Endothelial cell of umbilical vein (primary cell): ENCODE measurements around the gene KRT33B. TPM values are rescaled to one million over a fixed set of nuclear protein-coding genes. Genes with fewer than 3 reads are reported as not detected.

Experiments
- BruUV-seq: library from RNA; stranded (reverse); fragments of 400-500 nt; replicated peaks from 2 replicates; lab custom pipeline; 2021; lab: Mats Ljungman, UMichigan
- CTCF ChIA-PET: fragments of 300-600, 350-600 bp; sonication (Branson Sonifier 250); formaldehyde crosslinking; loops from one replicate; lab custom pipeline; 2021; ENCODE audit warnings: antibody characterized with exemption, inconsistent platforms; lab: Charles Lee
- POLR2A ChIA-PET: fragments of 300-600, 350-600 bp; sonication (Branson Sonifier 250); formaldehyde crosslinking; loops from one replicate; lab custom pipeline; 2021; ENCODE audit warnings: antibody characterized with exemption, inconsistent platforms; lab: Charles Lee
- DNase-seq: peaks from one replicate; pipeline ENCODE4 v3.0.0-alpha.2; 2011; ENCODE audit warnings: low read depth, low spot score
- FAIRE-seq: peaks from 2 replicates; lab custom pipeline; 2011; peaks lifted over from hg19 to GRCh38; lab: Jason Lieb, UNC
- H2AFZ ChIP-seq: 2 replicates; pipeline ENCODE4 v1.6.0; 2012; ENCODE audit warnings: low read depth, low read length, control low read depth, inconsistent platforms
- H3K27ac ChIP-seq: 2 replicates; pipeline ENCODE4 v1.5.1; 2011; ENCODE audit warnings: low read depth, mild to moderate bottlenecking, control low read depth, low read length, moderate library complexity; ENCODE audit not compliant: insufficient read depth
- H3K27me3 ChIP-seq, 2 experiments: 2 replicates each; pipeline versions ENCODE4 v1.6.0 to v1.6.1; 2011; ENCODE audit warnings: low read length in 2 of 2, mixed read lengths in 1 of 2; ENCODE audit not compliant: control insufficient read depth in 2 of 2, insufficient read depth in 2 of 2
- H3K36me3 ChIP-seq, 2 experiments: 2 replicates in 1 of 2; 3 replicates in 1 of 2; pipeline ENCODE4 v1.5.1; 2011; ENCODE audit warnings: low read length in 2 of 2, mild to moderate bottlenecking in 1 of 2, moderate library complexity in 1 of 2; ENCODE audit not compliant: control insufficient read depth in 2 of 2, insufficient read depth in 2 of 2; ENCODE audit errors: extremely low read depth in 1 of 2
- H3K4me1 ChIP-seq: 3 replicates; pipeline ENCODE4 v1.5.1; 2011; ENCODE audit warnings: mild to moderate bottlenecking, low read length; ENCODE audit not compliant: control insufficient read depth, insufficient read depth; ENCODE audit errors: extremely low read depth
- H3K4me2 ChIP-seq: 2 replicates; pipeline ENCODE4 v1.6.1; 2011; ENCODE audit warnings: low read length, control low read depth, mixed read lengths; ENCODE audit not compliant: insufficient read depth
- H3K4me3 ChIP-seq, 3 experiments: fragments of 200-600 bp in 1 of 3; sonication (generic), shearing (Covaris generic) in 1 of 3; replicated peaks in 1 of 3; 2 replicates each; pipeline ENCODE4 v1.5.1; 2011 to 2016; ENCODE audit warnings: control low read depth in 3 of 3, low read length in 3 of 3, mild to moderate bottlenecking in 2 of 3, inconsistent platforms in 1 of 3, low read depth in 1 of 3, moderate library complexity in 1 of 3; ENCODE audit not compliant: insufficient read depth in 1 of 3
- H3K79me2 ChIP-seq: 2 replicates; pipeline ENCODE4 v1.6.0; 2012; ENCODE audit warnings: low read length, inconsistent platforms; ENCODE audit not compliant: control insufficient read depth, insufficient read depth
- H3K9ac ChIP-seq: replicated peaks from 2 replicates; pipeline ENCODE3; 2011; ENCODE audit warnings: low read length, control low read depth; ENCODE audit not compliant: insufficient read depth; ENCODE audit errors: extremely low read depth
- H3K9me1 ChIP-seq: replicated peaks from 3 replicates; pipeline ENCODE4 v1.6.0; 2011; ENCODE audit warnings: mild to moderate bottlenecking, low read length; ENCODE audit not compliant: control insufficient read depth, insufficient read depth; ENCODE audit errors: extremely low read depth
- H3K9me3 ChIP-seq: replicated peaks from 2 replicates; pipeline ENCODE4 v1.5.1; 2012; ENCODE audit warnings: low read length, inconsistent platforms; ENCODE audit not compliant: control insufficient read depth, insufficient read depth
- H4K20me1 ChIP-seq: replicated peaks from 2 replicates; pipeline ENCODE3; 2011; ENCODE audit warnings: mild to moderate bottlenecking, low read length; ENCODE audit not compliant: control insufficient read depth, insufficient read depth; ENCODE audit errors: extremely low read depth
- CTCF ChIP-seq, 2 donors: IDR thresholded peaks; 1 replicate in 1 of 2; 2 replicates in 1 of 2; pipeline ENCODE4 v1.5.1; 2011; ENCODE audit warnings: low read length in 2 of 2, mild to moderate bottlenecking in 2 of 2, moderate library complexity in 2 of 2, control low read depth in 1 of 2, inconsistent platforms in 1 of 2, low read depth in 1 of 2; ENCODE audit not compliant: insufficient read depth in 1 of 2; ENCODE audit errors: extremely low read depth in 1 of 2
- EZH2 ChIP-seq: IDR thresholded peaks from 2 replicates; pipeline ENCODE4 v1.6.1; 2012; ENCODE audit warnings: borderline replicate concordance, low read depth, mild to moderate bottlenecking, moderate library complexity, low read length, inconsistent platforms; ENCODE audit not compliant: severe bottlenecking
- FOS ChIP-seq: IDR thresholded peaks from 2 replicates; pipeline ENCODE4 v1.6.1; 2011; ENCODE audit warnings: mild to moderate bottlenecking, low read length, moderate library complexity, borderline replicate concordance; ENCODE audit not compliant: insufficient read depth
- GATA2 ChIP-seq: IDR thresholded peaks from 2 replicates; pipeline ENCODE4 v1.7.0; 2011; ENCODE audit warnings: low read depth, mild to moderate bottlenecking, moderate library complexity, mixed read lengths, low read length; ENCODE audit not compliant: insufficient read length, insufficient read depth
- JUN ChIP-seq: IDR thresholded peaks from 2 replicates; pipeline ENCODE4 v1.6.1; 2011; ENCODE audit warnings: borderline replicate concordance, low read depth; ENCODE audit not compliant: insufficient read length, insufficient read depth
- MAX ChIP-seq: IDR thresholded peaks from 2 replicates; pipeline ENCODE4 v1.6.1; 2011; ENCODE audit not compliant: insufficient read depth, insufficient read length
- MYC ChIP-seq: IDR thresholded peaks from one replicate; pipeline ENCODE4 v1.6.1; 2011; ENCODE audit warnings: mild to moderate bottlenecking, low read depth, low read length
- POLR2A ChIP-seq: IDR thresholded peaks from 2 replicates; pipeline ENCODE4 v1.6.1; 2012; ENCODE audit warnings: low read depth, mild to moderate bottlenecking, control low read depth, low read length
- POLR2AphosphoS5 ChIP-seq: IDR thresholded peaks from 2 replicates; pipeline ENCODE4 v1.6.1; 2012; ENCODE audit warnings: low read depth, mild to moderate bottlenecking, control low read depth, low read length, moderate library complexity; ENCODE audit not compliant: insufficient read depth
- dilution Hi-C: fragments of 300-500 bp; cut with MboI; formaldehyde crosslinking; loops from one replicate; pipeline ENCODE4 v1.15.0; 2019; ENCODE audit warnings: low sequenced_read_pairs; ENCODE audit not compliant: extremely low pct_ligation_motif_present
- intact Hi-C: fragments of 100-400 bp; cut with micrococcal nuclease; formaldehyde crosslinking; loops from one replicate; pipeline ENCODE4 v1.10.0; 2022
- polyA plus RNA-seq, 4 experiments: library from polyadenylated mRNA; depleted of rRNA in 3 of 4; stranded (reverse) in 3 of 4; unstranded in 1 of 4; fragments of >200 nt; gene quantifications; 2 replicates each; pipeline versions ENCODE4 v1.2.1 to v1.2.3, GENCODE V29; 2011 to 2012; ENCODE audit warnings: missing spikeins in 1 of 4
- total RNA-seq: library from RNA; stranded (reverse); gene quantifications from 2 replicates; pipeline ENCODE4 v1.2.3, GENCODE V29; 2021

Gene KRT33B
- total and polyA plus RNA-seq, 2 donors (not counting 3 experiments of a cell fraction or from before 2014, with no cell fraction given), result not detected

GRCh38 chr17:41363881-41364280 lies 5.7 kb downstream of the KRT33B start:
- no peaks in the 10 kb centered on the region for H3K9me1 ChIP-seq
- H3K79me2 ChIP-seq, result no peaks in the 10 kb centered on the region
- H2AFZ ChIP-seq, result no peak overlapping the region
- BruUV-seq, result no TSS peak
- no peaks in the 10 kb centered on the region for H3K27me3 ChIP-seq
- ChIA-PET CTCF (no interaction called here), POLR2A (no interaction called here)
- TF ChIP-seq MYC (no peak), CTCF (IDR thresholded peaks at IDR 0.05; ENCODE audit: extremely low read depth in 1 of 2, insufficient read depth in 1 of 2, low read depth in 1 of 2, low read length in 2 of 2) (no peak), GATA2 (no peak), MAX (no peak), EZH2 (no peak), JUN (no peak), FOS (no peak), POLR2AphosphoS5 (no peak), POLR2A (no peak)
- H3K4me2 ChIP-seq, result no peak overlapping the region
- H3K4me1 ChIP-seq, result no peaks in the 10 kb centered on the region
- H3K4me3 ChIP-seq, result no peak overlapping the region
- intact Hi-C loops (no loop called here), dilution Hi-C loops (no loop called here)
- DNase-seq (no peak), FAIRE-seq (no peak)
- H3K9me3 ChIP-seq, result no peaks in the 10 kb centered on the region
- no peak overlapping the region for H3K27ac ChIP-seq
- no peaks in the 10 kb centered on the region for H3K36me3 ChIP-seq
- no peaks in the 10 kb centered on the region for H4K20me1 ChIP-seq
- no peak overlapping the region for H3K9ac ChIP-seq
